GM08714 (cell line): ENCODE data around the gene TRAPPC5.
A peak's percentile ranks its signal among the peaks of the same experiment; 100 is the strongest.

Experiments used
- H3K4me3 ChIP-seq: fragments of 200-500 bp; sonication (Bioruptor generic); 2 replicates; pipeline ENCODE4 v1.5.1; 2014; ENCODE audit warnings: mild to moderate bottlenecking, low read length, inconsistent platforms
- ZNF274 ChIP-seq: IDR thresholded peaks from 2 replicates; pipeline ENCODE4 v1.6.1; 2012; ENCODE audit warnings: mild to moderate bottlenecking, low read depth, low read length

The TRAPPC5 gene

DNA sequence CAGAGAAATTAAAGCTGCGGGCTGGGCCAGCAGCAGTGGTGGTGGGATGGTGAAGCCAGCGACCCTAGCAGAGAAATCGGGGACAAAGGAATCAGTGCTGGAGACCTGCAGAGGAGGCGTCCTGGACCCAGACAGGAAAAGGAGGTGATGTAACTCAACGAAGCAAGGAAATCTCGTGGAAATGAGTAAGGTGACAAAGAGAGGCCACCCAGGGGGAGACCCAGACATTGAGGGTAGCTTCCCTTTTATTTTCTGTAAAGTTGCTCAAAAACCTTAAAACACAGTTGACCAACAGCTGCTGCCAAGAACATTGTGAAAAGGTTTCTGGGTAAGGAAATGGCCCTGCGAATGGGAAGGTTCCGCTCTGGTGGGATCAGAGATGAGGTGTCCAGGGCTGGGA, 25.1 kb upstream of the TRAPPC5 start:
- no peak overlapping the region for H3K4me3 ChIP-seq
- TF ChIP-seq ZNF274, result no peak

DNA sequence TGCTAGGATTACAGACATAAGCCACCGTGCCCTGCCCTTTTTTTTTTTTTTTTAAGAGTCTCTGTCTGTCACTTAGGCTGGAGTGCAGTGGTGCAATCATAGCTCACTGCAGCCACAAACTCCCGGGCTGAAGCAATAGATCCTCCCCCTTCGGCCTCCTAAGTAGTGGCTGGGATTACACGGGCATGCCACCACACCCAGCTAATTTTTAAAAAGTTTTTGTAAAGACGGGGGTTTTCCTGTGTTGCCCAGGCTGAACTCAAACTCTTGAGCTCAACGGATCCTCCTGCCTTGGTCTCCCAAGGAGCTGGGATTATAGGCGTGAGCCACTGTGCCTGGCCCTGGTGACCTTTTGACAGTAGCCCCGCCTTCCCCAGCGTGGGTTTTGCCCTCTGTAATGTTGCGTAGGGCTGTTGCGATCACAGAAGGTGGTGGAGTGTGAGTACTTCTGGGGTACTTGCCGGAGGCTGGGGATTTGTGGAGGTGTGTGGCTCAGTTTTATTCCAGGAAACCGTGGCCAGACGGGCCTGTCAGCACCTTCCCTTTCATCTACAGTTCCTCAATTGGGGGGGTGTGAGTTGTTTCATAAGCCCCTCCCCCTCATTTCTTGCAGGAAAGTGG, 23.4 kb upstream of the TRAPPC5 start:
- TF ChIP-seq ZNF274, result no peak
- no peak overlapping the region for H3K4me3 ChIP-seq

DNA sequence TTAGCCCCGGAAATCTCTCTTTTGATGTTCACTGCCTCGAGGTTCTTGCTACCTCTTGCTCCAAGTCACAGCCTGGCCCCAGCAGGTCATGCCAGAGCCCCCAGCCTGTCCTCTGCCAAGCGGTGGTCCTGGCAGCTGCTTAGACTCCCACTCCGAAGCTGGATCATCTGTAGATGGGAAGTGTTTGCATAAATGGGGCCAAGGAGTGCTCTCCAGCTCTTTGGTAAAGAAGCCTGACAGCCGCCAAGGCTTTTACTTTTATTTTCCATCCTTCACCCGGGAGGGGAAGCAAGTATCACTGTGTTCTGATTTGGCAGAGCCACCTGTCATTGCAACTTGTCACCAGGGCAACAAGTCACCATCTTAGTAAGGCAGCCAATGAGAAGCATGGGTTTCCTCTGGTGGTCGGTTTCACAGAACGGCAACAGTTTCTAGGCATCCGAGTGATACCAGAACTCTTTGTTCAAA, 22.4 kb upstream of the TRAPPC5 start:
- peak overlapping the region; percentile 1; the same call in 1 of the 2 replicates for H3K4me3 ChIP-seq
- no peak for TF ChIP-seq ZNF274

DNA sequence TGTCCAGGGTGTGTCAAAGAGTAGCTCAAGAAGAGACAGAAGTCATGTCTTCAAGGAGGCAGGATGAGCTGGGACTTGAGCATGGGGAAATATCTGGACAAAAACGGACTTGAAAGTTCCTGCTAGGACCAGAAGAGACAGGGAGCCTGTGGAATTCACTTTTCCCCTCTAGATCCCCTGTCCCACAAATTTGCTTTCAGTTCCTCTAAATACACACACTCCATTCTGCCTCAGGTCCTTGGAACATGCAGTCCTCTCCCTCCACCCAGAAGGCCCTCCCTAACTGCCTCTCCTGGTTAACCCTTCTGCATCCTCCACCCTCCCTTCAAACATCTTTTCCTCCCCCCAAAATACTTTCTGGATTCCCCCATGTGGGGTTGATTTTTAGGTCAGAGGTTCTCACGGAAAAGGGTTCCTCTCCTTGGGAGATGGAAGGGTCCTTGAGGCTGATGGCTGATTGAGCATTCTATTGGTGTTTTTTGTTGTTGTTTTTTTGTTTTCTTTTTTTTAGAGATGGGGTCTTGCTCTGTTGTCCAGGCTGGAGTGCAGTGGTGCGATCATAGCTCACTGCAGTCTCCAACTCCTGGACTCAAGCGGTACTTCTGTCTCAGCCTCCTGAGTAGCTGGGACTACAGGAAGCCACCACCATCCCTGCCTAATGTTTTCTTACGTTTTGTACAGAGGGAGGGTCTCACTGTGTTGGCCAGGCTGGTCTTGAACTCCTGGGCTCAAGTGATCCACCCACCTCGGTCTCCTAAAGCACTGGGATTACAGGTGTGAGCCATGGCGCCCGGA, 18.7 kb upstream of the TRAPPC5 start:
- H3K4me3 ChIP-seq, result no peak overlapping the region
- TF ChIP-seq ZNF274, result no peak

DNA sequence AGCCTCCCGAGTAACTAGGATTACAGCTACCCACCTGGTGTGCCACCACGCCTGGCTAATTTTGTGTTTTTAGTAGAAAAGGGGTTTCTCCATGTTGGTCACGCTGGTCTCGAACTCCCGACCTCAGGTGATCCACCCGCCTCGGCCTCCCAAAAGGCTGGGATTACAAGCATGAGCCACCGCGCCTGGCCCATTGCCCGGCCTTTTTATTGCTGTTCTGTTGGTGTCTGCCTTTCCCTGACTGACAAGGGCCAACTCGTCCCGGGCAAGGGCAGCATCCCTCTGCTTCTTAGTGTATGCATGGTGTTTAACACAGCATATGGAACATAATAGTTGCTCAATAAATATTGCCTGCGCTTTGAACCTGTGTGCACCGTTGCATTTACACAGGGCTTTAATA, 18.0 kb upstream of the TRAPPC5 start:
- H3K4me3 ChIP-seq, result no peak overlapping the region
- TF ChIP-seq ZNF274, result no peak

DNA sequence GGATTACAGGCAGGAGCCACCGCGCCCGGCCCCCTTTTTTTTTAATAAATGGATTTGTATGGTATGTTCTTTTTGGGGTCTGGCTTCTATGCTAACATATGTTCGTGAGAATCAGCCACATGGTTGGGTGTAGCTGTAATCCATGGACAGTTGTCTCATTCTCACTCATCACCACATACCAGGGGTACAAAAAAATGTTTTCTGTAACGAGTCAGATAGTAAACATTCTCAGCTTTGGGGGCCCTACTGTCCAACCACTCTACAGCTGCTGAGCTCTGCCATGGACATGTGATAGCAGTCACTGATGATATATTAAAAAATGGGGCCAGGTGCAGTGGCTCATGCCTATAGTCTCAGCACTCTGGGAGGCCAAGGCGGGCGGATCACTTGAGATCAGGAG, 16.9 kb upstream of the TRAPPC5 start:
- no peak for TF ChIP-seq ZNF274
- H3K4me3 ChIP-seq, result no peak overlapping the region

DNA sequence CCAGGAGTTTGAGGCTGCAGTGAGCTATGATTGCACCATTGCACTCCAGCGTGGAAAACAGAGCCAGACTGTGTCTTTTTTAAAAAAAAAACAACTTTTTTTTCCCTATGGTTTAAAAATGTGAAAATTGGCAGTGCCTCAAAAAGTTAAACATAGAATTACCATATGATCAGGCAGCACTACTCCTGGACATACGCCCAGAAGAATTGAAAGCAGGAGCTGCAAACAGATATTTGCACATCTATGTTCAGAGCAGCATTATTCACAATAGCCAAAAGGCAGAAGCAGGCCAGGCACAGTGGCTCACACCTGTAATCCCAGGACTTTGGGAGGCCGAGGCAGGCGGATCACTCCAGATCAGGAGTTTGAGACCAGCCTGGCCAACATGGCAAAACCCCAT, 15.6 kb upstream of the TRAPPC5 start:
- TF ChIP-seq ZNF274, result no peak
- H3K4me3 ChIP-seq, result no peak overlapping the region

DNA sequence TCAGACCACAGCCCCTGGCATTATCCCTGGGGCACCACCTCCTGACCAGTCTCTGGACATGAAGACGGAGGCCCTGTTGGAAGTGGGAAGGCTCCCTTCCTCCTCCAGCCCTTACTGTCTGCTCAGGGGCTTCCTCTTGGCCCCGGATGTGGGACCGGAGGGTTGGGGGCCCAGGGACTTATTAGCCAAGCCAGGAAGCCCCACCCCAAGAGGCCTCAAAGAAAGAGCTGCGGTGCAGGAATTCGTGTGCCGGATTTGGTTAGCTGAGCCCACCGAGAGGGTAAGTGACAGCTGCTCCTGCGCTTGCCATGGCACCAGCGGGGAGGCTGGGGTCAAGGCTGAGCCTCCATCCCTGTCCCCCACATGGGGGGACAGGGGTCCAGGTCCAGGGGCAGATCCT, 11.8 kb upstream of the TRAPPC5 start, which contains the start of gene RETN:
Gene RETN (plus strand): TSS at position 208 of the 400 bp plus-strand sequence. CDS start 278 bp downstream, outside the sequence.
- H3K4me3 ChIP-seq, result no peak within 1 kb of the TSS
- no peak for TF ChIP-seq ZNF274

DNA sequence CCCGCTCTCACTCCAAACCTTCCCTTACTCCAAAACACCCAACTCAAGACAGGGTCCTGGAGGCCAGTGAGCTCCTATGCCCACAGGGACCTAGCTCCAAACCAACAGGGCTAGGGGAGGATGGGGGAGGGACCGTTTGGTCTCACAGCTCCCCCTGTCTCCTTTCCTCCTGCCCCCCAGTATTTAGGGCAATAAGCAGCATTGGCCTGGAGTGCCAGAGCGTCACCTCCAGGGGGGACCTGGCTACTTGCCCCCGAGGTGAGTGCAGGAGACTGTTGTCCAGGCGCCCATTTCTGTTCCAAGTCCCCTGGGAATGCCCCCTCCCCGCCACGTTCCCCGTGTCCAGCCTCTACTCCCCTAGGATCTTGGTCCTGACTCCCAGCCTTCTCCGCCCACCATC, 11.0 kb upstream of the TRAPPC5 start:
- no peak overlapping the region for H3K4me3 ChIP-seq
- TF ChIP-seq ZNF274, result no peak

DNA sequence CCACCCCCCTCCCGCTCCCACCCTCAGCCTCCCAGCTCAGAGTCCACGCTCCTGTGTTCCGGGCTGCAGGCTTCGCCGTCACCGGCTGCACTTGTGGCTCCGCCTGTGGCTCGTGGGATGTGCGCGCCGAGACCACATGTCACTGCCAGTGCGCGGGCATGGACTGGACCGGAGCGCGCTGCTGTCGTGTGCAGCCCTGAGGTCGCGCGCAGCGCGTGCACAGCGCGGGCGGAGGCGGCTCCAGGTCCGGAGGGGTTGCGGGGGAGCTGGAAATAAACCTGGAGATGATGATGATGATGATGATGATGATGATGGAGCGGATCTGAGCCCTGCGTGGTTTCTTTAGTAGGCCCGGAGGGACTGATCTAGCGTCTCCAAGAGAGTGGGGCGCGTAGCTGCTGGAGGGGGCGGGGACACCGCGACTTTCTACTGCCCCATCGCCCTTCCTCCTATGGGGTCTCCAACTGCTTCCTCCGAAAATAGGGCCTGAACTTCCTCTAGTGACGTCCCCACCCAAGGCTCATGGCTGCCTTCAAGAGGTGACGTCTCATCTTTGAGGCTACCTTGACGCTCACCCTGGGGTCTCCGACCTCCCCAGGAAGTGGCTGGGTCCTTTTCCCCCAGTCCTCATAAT, 10.4 kb upstream of the TRAPPC5 start:
- no peak overlapping the region for H3K4me3 ChIP-seq

DNA sequence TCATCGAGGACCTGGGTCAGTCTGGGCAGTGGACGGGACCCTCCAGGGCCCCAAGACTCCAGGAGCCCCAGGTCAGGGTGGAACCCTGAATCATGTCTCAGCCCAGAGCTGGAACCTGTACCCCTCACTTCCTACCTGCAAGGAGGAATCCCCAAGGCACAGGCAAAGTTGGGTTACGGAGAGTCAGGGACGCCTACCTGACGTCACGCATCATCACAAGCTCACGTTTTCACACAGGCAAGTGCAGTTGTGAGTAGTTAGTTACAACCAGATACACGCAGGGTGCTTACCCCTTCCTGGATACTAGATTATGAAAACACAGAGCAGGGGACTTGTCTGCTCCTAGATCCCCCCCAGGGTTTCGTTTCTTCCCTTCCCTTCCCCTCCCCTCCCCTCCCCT, 9.8 kb upstream of the TRAPPC5 start:
- no peak overlapping the region for H3K4me3 ChIP-seq
- no peak for TF ChIP-seq ZNF274

More for the DNA sequence above, 10.4 kb upstream of the TRAPPC5 start:
- no peak for TF ChIP-seq ZNF274

DNA sequence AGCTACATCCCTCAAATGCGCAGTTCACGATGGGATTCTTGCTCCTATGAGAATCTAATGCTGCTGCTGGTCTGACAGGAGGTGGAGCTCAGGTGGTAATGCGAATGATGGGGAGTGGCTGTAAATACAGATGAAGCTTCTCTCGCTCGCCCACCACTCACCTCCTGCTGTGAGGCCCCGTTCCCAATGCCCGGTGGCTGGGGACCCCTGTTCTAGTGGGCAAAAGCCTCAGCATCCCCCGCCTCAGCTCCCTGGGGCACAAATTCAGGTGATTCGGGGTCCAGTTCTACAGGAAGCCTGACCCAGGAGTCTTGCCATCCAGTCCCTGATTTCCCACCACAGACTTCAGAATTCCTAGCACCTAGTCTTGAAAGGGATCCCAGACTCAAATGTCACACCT, 8.1 kb upstream of the TRAPPC5 start:
- no peak for TF ChIP-seq ZNF274

DNA sequence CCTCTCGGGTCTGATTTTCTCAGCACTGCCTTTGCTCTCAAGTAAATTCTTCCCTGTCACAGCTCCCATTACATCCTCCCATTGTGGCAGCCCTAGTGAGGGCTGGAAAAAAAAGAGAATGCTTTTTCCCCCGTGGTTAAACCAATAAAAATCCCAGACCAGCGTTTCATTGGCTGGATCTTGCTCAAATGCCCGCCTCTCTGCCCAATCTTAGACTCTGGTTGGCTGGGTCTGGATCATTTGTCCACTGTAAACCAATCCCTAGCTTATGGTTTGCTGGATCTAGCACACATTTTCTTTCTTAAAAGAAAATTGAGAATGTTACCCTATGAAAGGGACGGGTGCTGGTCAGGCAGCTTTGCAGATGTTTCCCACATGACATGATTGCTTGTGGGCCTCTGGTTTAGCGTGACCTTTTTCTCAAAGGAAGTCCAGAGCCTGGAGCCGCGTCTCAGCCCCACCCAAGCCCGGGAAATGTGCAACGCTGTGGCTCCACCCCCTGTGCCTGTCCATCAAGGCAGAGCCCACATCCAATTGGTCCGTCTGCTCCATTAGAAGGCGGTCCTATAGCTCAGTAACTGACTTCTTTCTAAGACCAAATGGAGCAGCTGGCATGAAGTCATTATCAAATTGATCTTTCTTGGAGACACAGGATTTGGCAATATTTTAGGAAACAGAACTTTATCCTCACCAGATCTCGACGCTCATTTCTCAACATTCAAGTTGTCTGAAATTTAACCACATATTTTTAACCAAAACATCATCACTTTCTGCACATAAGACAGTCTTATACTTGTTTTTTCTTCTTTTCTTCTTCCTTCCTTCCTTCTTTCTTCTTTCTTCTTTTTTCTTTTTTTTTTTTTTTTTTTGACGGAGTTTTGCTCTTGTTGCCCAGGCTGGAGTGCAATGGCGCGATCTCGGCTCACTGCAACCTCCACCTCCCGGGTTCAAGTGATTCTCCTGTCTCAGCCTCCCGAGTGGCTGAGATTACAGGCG, 6.3 kb upstream of the TRAPPC5 start:
- no peak for TF ChIP-seq ZNF274
- no peak overlapping the region for H3K4me3 ChIP-seq

More for the DNA sequence above, 8.1 kb upstream of the TRAPPC5 start:
- no peak overlapping the region for H3K4me3 ChIP-seq

DNA sequence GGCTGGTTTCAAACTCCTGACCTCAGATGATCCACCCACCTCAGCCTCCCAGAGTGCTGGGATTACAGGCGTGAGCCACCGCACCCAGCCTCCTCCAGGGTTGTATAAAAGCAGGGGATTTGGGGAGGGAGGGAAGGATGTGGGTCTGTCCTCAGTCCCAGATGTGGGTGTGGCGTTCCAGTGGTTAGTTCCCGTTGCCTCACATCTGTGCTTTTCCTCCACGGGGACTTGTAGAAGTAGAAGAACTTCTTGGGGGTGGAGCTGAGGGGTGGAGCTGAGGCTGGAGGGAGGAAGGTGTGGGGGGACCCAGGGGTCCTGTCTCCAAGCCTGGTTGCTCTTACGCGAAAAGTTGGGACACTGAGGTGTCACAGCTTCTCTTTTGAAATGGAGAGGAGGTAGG, 4.3 kb upstream of the TRAPPC5 start:
- no peak overlapping the region for H3K4me3 ChIP-seq
- no peak for TF ChIP-seq ZNF274
